GM19025 (cell line): ENCODE data around the gene RAB26.

Source experiments
- ATAC-seq: cut with Tn5 transposase; IDR thresholded peaks from one replicate; pipeline ENCODE4 v1.9.1; 2021; ENCODE audit warnings: mild to moderate bottlenecking, low read depth, moderate library complexity; ENCODE audit not compliant: unreplicated experiment

The RAB26 gene

GRCh38 chr16:2157480-2158261, 9.2 kb downstream of the RAB26 start:
- no peak for ATAC-seq

- no peak for ATAC-seq
Observed at GRCh38 chr16:2158262-2158638, 9.8 kb downstream of the RAB26 start.

DNA sequence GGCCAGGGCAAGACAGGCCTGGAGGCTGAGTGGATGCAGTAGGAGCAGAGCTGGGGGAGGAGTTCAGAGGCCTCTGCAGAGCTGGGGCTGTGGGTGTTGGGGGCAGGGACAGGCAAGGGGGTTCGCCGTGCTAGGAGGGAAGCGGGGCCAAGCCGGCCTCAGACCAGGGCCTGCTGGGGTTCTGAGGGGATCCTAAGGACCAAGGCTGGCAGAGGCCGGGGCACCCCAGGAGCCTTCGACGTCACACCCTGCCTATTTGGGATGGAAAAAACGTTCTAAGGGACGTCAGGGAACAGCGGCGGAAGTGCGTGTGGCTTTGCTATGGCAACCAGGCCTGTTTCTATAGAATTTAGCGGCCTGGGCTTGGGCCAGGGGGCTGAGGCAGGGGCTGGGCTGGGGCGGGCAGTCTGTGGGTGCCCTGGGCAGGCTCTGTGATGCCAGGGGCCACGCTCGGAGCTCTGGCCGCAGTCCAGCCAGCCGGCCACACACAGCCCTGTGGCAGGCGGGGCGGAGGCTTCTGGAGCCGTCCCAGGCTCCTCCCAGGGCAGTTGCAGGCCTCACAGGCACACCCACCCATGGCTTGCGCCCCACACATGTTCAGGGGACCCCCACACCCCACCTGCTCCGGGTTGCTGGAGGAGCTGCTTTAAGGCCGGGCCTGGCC, 10.9 kb downstream of the RAB26 start:
- ATAC-seq = no peak

DNA sequence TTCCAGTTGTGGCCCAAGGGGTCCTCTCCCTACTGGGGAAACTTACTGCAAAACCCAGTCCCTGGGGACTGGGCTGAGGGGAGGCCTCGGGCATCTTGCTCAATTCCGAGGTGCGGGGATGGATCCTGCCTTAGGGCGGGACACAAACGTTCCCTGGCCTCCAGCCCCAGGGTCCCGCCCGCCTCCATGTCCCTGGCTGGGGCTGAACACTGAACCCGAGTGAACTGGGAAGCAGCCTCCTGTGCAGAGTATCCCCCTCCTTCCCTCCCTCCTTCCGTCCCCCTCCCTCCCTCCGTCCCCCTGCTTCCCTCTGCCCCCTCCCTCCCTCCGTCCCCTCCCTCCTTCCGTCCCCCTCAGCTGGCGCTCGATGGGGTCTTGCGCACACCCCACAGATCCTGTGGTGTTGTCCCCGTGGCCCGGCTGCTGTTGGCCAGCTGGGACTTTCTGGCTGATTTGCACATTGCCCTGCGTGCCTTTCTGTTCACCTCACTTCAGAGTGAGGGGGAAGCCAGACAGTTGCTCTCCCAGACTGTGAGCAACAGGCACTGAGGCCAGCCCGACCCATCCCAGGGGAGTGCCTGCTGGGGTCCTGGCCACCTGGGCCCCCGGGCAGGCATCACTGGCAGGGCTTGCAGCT, 12.6 kb downstream of the RAB26 start:
- no peak for ATAC-seq

GRCh38 chr16:2161911-2162310, 13.5 kb downstream of the RAB26 start:
- no peak for ATAC-seq

DNA sequence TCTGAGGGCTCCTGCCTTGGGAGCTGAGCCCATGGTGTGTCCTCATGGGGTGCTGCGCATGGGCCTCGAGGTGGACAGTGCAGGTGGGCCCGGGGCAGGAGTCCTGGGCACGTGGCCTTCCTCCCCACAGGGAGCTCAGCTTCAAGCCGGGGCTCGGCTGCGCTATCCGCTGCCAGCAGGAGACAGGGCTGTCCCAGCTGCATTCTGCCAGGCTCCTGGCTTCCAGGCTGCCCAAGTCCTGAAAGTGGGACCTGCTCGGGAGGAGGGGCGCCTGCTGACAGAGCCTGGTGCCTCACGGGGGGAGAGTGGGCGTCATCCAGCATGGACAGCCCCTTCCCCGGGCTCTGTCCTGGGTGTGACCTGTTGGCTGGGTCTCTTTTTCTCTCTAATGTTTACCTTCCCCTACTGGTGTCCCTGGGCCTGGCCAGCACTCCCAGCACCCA, 14.3 kb downstream of the RAB26 start:
- ATAC-seq = no peak

DNA sequence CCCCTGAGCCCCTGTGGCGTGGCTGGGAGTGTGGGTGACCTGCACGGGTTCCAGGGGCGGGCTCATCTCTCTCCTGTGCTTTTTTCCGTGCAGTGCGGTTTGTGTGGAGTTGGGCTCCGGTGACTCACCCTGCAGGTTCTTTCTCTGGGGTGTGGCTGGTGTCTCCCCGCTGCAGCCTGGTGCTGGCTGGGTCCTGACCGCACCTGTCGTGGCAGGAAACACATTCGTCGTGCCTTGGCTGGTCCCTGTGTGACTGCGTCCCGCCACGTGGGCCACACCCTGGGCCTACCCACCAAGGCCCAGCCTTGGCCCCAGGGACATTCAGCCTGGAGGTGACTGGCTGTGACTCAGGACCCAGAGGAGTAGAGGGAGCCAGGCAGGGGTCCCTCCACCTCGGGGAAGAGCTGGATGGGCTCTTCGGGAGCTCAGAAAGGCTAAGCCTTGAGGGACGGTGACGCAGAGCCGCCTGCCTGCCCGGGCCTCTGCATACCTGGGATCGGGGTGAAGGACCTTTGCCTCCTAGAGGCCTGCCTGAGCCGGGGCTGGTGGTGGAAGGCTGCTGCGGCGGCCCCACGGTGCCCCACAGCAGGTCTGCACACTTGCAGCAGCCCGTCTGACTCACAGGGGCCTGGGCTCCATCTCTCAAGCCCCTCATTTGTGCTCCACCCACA, 14.9 kb downstream of the RAB26 start:
- no peak for ATAC-seq

GRCh38 chr16:2165861-2166260, 17.4 kb downstream of the RAB26 start:
- ATAC-seq = no peak

GRCh38 chr16:2166263-2167067, 18.0 kb downstream of the RAB26 start:
- no peak for ATAC-seq

DNA sequence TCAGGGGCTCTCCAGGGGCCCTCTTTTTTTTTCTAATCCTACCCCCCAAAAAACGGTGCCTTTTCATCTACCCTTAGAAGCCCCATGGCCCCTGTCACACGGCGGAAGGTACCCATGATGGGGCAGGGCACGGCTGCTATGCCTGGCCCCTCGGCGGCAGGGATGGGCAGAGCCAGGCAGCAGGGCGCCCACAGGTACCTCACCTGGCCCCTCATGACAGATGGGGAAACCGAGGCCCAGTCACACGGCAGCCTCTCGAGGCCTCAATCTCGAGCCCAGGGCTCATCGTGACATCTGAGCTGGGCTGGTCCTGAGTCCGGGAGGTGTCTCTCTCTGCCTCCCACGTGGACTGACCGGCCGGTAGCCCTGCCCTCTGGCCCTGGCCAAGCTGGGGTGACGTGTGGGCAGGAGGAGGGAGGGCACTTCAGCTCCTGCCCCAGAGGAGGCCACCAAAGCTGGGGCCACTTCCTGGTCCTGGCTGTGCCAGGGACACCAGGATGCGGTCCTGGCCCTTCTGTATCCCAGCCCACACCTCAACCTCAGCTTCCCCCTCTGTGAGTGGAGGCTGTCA, 18.7 kb downstream of the RAB26 start:
- no peak for ATAC-seq

DNA sequence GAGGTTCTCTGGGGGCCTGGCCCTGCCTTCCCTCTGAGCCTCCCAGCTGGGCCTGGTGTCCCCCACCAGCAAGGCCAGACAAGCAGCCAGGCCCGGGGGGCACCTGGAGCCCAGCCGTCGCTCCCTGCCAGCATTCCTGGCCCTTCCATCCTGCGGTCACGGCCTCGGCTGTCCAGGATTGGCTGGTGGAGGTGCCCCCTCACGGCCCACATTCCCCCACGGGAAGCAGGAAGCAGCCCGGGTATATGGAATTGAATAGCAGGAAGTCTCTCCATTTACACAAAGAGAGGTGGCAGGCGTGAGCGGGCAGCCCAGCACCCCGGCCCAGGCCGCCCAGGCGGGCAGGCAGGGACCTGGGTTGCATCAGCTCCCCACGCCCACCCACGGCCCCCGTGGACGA, 21.7 kb downstream of the RAB26 start:
- ATAC-seq = no peak

DNA sequence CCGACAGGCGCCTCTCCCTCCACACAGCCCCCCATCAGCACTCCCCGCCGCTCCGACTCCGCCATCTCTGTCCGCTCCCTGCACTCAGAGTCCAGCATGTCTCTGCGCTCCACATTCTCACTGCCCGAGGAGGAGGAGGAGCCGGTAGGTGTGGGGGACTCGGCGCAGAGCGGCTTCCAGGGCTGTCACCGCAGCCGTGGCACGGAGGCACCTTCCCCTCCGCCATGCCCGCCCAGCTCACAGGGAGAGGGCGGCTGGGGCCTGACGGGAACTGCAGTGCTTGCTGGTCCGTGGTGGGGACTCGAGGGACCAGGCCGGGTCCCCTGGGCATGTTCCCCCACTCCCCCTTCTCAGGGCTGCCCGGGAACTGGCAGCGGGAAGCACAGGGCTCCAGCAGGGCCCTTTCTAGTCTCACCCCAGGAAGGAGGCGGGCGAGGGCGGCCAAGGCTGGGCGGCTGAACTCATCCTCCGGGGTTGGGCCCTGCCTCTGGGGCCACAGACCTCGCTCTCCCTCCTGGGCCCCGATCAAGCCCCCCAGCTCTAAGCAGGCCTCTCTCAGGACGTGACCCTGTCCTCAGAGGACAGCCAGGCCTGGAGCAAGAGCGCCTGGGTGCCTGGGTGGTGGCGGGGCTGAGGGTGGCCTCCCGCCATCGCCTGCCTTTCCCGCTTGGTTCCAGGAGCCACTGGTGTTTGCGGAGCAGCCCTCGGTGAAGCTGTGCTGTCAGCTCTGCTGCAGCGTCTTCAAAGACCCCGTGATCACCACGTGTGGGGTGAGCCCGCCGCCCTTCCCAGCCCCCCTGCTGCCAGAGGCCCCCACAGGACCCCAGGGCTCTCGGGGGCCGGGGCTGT, 22.4 kb downstream of the RAB26 start:
- no peak for ATAC-seq

- no peak for ATAC-seq
Observed at GRCh38 chr16:2171601-2172178, 23.3 kb downstream of the RAB26 start.

DNA sequence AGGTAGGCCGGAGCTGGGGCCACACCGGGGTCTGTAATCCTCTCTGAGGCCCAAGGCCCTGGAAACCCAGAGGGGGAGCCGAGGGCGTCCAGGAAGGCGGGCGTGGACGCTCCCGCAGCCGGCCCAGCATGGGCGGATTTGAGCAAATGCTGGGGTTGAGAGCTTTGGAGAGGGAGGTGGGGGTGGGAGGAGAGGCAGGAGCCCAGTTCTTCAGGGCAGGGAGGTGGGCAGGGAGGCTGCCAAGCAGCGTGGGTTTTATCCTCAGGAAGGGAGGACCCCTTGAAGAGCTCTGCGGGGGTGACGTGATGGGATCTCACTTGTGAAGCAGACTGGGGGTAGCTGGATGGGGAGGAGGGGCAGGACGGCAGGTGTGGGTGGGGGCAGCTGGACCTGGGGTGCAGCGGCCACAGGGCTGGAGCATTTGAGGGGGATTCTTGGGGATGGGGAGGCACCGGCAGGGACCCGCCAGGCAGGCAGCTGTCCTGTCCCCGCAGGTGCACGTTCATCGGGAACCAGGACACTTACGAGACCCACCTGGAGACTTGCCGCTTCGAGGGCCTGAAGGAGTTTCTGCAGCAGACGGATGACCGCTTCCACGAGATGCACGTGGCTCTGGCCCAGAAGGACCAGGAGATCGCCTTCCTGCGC, 24.4 kb downstream of the RAB26 start:
- ATAC-seq = no peak

DNA sequence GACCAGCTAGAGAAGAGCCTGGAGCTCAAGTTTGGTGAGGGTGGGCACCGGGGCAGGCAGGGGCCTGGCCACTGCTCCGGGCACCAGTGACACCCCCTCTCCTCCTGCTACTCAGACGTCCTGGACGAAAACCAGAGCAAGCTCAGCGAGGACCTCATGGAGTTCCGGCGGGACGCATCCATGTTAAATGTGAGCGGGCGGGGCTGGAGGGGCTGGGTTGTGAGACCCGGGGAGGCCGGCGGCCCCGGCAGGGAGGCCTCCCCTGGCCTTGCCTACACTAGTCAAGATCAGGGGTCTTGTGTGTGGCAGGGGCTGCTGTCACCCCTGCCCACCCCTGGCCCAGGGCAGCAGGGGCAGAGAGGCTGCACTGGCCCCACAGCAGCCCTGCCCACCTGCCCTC, 24.9 kb downstream of the RAB26 start:
- no peak for ATAC-seq

GRCh38 chr16:2173916-2174315, 25.5 kb downstream of the RAB26 start:
- no peak for ATAC-seq

- ATAC-seq = no peak
Observed at GRCh38 chr16:2174396-2175131, 26.1 kb downstream of the RAB26 start.

DNA sequence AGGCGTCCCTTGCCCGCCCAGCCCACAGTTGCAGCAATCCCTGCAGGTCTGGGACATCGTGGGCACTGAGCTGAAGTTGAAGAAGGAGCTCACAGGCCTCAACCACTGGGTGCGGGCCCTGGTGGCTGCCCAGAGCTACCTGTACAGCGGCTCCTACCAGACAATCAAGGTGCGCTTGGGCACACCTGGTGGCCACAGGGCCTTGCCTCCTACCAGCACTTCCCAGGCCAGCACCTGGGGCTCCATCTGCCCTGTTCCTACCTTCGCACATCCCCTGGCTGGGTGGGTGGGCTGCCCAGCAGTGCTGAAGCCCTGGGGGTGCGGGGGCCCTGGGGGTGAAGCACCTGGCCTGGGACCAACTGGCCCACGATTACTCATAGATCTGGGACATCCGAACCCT, 27.0 kb downstream of the RAB26 start:
- no peak for ATAC-seq
